Upper lobe of left lung (tissue), 6 donors: Measurements from ENCODE around the gene DGCR2. TPM values are rescaled to one million over a fixed set of nuclear protein-coding genes. Genes with fewer than 3 reads are reported as not detected.

Experiments used
- ATAC-seq, 2 donors: fragments of 200-7000 bp; cut with Tn5 transposase; one replicate each; pipeline ENCODE4 v1.9.1; 2022; ENCODE audit warnings: mild to moderate bottlenecking in 2 of 2, moderate library complexity in 2 of 2; ENCODE audit not compliant: low FRiP score in 2 of 2
- DNase-seq, 2 donors: peaks; one replicate each; pipeline ENCODE4 v3.0.0-alpha.2; 2019 to 2020
- H3K27ac ChIP-seq, 4 donors: fragments of 200-600 bp; sonication (generic); one replicate each; pipeline ENCODE4 v1.5.1; 2016 to 2019
- H3K27me3 ChIP-seq, 4 donors: fragments of 200-600 bp; sonication (generic); one replicate each; pipeline ENCODE4 v1.5.1; 2017 to 2019
- H3K36me3 ChIP-seq, 4 donors: fragments of 200-600 bp; sonication (generic); one replicate each; pipeline ENCODE4 v1.5.1; 2016 to 2019
- H3K4me1 ChIP-seq, 4 donors: fragments of 200-600 bp; sonication (generic); one replicate each; pipeline ENCODE4 v1.5.1; 2018 to 2019
- H3K4me3 ChIP-seq, 4 donors: fragments of 200-600 bp; sonication (generic); one replicate each; pipeline ENCODE4 v1.5.1; 2017 to 2019; ENCODE audit warnings: mild to moderate bottlenecking in 2 of 4, moderate library complexity in 1 of 4
- H3K9me3 ChIP-seq, 4 donors: fragments of 200-600 bp; sonication (generic); one replicate each; pipeline ENCODE4 v1.5.1; 2018 to 2019
- CTCF ChIP-seq, 6 experiments: fragments of 450-650 bp in 4 of 6; fragments of 200-600 bp in 2 of 6; sonication (generic) in 2 of 6; IDR thresholded peaks; one replicate each; pipeline ENCODE4 v1.5.1; 2016 to 2019; ENCODE audit warnings: antibody characterized with exemption in 6 of 6
- EP300 ChIP-seq, 4 donors: sonication (generic); formaldehyde crosslinking; IDR thresholded peaks; one replicate each; pipeline ENCODE4 v1.5.1; 2017; ENCODE audit warnings: antibody characterized with exemption in 4 of 4, control low read depth in 2 of 4
- POLR2A ChIP-seq, 4 donors: fragments of 450-650 bp; IDR thresholded peaks; one replicate each; pipeline ENCODE4 v1.5.1; 2016 to 2017; ENCODE audit warnings: antibody characterized with exemption in 4 of 4, mild to moderate bottlenecking in 2 of 4
- POLR2AphosphoS5 ChIP-seq, 2 donors: sonication (generic); formaldehyde crosslinking; IDR thresholded peaks; one replicate each; pipeline ENCODE4 v1.5.1; 2017; ENCODE audit warnings: antibody characterized with exemption in 2 of 2
- WGBS, 2 donors: methylation state at CpG; one replicate each; pipeline ENCODE4 v1.1.5; 2017 to 2018; 5-methylcytosine and 5-hydroxymethylcytosine counted together
- total RNA-seq, 6 donors: library from RNA; depleted of rRNA in 4 of 6; stranded (reverse); fragments of >200 nt in 4 of 6; gene quantifications; one replicate each; pipeline versions ENCODE4 v1.1.0 to v1.2.1, GENCODE V29; 2016 to 2021
- donor health status: DM: no; HTN: no; CAD: no; lungs with moderate emphysema.
- donor health status: DM: no; HTN: yes; CAD: no; lungs with severe emphysema.

DGCR2 gene
- total RNA-seq, 6 donors from 2014 or later, result 65.9 to 101 (median 89.9) TPM

- DNase-seq (peak in 1 of 2 donors; percentile 61), ATAC-seq (no peak)
- Histone ChIP-seq H3K27ac (no peak overlapping the region), H3K27me3 (no peaks in the 10 kb centered on the region), H3K4me1 (peaks cover 0 to 6% (median 2%) of the 10 kb centered on the region in 4 donors), H3K4me3 (no peak overlapping the region), H3K9me3 (no peaks in the 10 kb centered on the region), H3K36me3 (peaks cover 34 to 94% (median 78%) of the 10 kb centered on the region in 4 donors)
- WGBS, 2 donors, result 86 to 96% methylated on average over 2 to 15 of the region's 15 CpGs
- TF ChIP-seq POLR2A (IDR thresholded peaks at IDR 0.05) (no peak), POLR2AphosphoS5 (IDR thresholded peaks at IDR 0.05) (no peak)
Observed at GRCh38 chr22:19138217-19139000, 16.2 kb upstream of the DGCR2 start.

DNA sequence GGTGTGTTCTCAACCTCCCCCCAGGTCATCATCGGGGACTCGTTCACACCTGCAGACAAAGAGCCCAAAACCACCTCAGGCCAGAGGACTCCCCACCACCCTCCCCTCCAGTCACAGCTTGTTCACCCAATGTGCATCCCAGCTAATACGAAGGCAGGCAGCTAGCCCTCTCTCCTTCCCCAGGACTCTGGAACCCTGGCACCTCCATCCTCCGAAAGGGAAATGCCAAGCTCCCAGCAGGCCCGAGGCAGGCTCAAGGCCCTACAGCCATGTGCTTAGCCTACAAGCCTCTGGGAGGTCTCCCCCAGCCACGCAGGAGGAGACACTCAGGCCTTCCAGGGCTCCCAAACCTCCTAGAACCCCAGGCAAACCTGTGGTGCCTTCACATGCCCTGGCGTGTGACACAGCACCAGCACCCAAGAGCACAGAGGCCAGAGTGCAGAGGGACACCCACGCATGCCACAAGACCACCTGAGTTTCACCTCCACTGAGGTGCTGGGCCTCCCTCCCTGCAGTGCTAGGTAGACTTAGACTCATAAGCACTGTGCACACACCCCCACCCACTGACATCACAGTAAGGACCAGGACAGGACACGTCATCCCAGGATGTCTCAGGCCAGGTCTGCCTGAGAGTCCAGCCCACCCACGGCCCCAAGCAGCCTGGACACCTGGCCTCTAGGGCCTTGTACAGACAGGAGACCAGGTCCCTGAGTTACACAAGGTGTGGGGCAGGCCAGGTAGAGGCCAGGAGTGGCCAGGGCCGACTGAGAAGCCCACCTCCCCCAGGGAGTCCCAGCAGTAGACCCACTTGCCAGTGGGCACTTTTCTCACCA is 15.4 kb upstream of the DGCR2 start:
- Histone ChIP-seq H3K27ac (no peak overlapping the region), H3K4me3 (no peak overlapping the region), H3K36me3 (peaks cover 35 to 100% (median 84%) of the 10 kb centered on the region in 4 donors), H3K27me3 (no peaks in the 10 kb centered on the region), H3K4me1 (no peaks in the 10 kb centered on the region), H3K9me3 (no peaks in the 10 kb centered on the region)
- TF ChIP-seq EP300 (IDR thresholded peaks at IDR 0.05) (no peak), CTCF (IDR thresholded peaks at IDR 0.05) (no peak), POLR2A (IDR thresholded peaks at IDR 0.05) (no peak), POLR2AphosphoS5 (IDR thresholded peaks at IDR 0.05) (no peak)
- ATAC-seq (no peak), DNase-seq (no peak)
- WGBS, 2 donors, result 83 to 88% methylated on average over 7 to 9 of the region's 11 CpGs

GRCh38 chr22:19136915-19137314 is 14.7 kb upstream of the DGCR2 start:
- 94 to 98% methylated on average over 10 of the region's 10 CpGs for whole genome bisulfite sequencing, 2 donors
- Histone ChIP-seq H3K4me1 (no peaks in the 10 kb centered on the region), H3K27ac (no peak overlapping the region), H3K36me3 (peaks cover 30 to 100% (median 80%) of the 10 kb centered on the region in 4 donors), H3K4me3 (no peak overlapping the region), H3K27me3 (no peaks in the 10 kb centered on the region), H3K9me3 (no peaks in the 10 kb centered on the region)
- ATAC-seq (no peak), DNase-seq (no peak)
- TF ChIP-seq POLR2A (IDR thresholded peaks at IDR 0.05) (no peak), POLR2AphosphoS5 (IDR thresholded peaks at IDR 0.05) (no peak), EP300 (IDR thresholded peaks at IDR 0.05) (no peak), CTCF (IDR thresholded peaks at IDR 0.05) (no peak)

GRCh38 chr22:19134874-19135273 is 12.7 kb upstream of the DGCR2 start:
- 91% methylated on average over 17 to 18 of the region's 18 CpGs for WGBS, 2 donors
- TF ChIP-seq POLR2A (IDR thresholded peaks at IDR 0.05), result no peak
- TF ChIP-seq CTCF (IDR thresholded peaks at IDR 0.05), result no peak
- Histone ChIP-seq H3K4me1 (no peaks in the 10 kb centered on the region), H3K4me3 (no peak overlapping the region), H3K36me3 (peaks cover 27 to 89% (median 70%) of the 10 kb centered on the region in 4 donors), H3K9me3 (no peaks in the 10 kb centered on the region), H3K27me3 (no peaks in the 10 kb centered on the region), H3K27ac (no peak overlapping the region)
- ATAC-seq (no peak), DNase-seq (peak in 1 of 2 donors; percentile 70)

GRCh38 chr22:19134176-19134831 is 12.1 kb upstream of the DGCR2 start:
- ATAC-seq (no peak), DNase-seq (peak in 1 of 2 donors; percentile 73)
- TF ChIP-seq POLR2AphosphoS5 (IDR thresholded peaks at IDR 0.05) (no peak), POLR2A (IDR thresholded peaks at IDR 0.05) (no peak), CTCF (IDR thresholded peaks at IDR 0.05) (no peak), EP300 (IDR thresholded peaks at IDR 0.05) (no peak)
- Histone ChIP-seq H3K27ac (no peak overlapping the region), H3K4me1 (no peaks in the 10 kb centered on the region), H3K36me3 (peaks cover 23 to 84% (median 64%) of the 10 kb centered on the region in 4 donors), H3K9me3 (no peaks in the 10 kb centered on the region), H3K27me3 (no peaks in the 10 kb centered on the region), H3K4me3 (no peak overlapping the region)
- 95% methylated on average over 13 to 21 of the region's 21 CpGs for WGBS, 2 donors
